Measurements from ENCODE around the gene COPB1.

Gene COPB1

GRCh38 chr11:14425621-14426020 is 74.0 kb downstream of the COPB1 start:
- DNase-seq: no peak

- no peak for DNase-seq
Observed at GRCh38 chr11:14424096-14424495, 75.5 kb downstream of the COPB1 start.

GRCh38 chr11:14423633-14424032 is 76.0 kb downstream of the COPB1 start:
- no peak for DNase-seq

GRCh38 chr11:14422814-14423182 is 76.8 kb downstream of the COPB1 start:
- no peak for DNase-seq

- no peak for DNase-seq
Observed at GRCh38 chr11:14422052-14422813, 77.4 kb downstream of the COPB1 start.

- DNase-seq: no peak
Observed at GRCh38 chr11:14420223-14420622, 79.4 kb downstream of the COPB1 start.

GRCh38 chr11:14418801-14419417 is 80.7 kb downstream of the COPB1 start:
- no peak for DNase-seq

GRCh38 chr11:14417617-14418374 is 81.8 kb downstream of the COPB1 start:
- DNase-seq: no peak

- DNase-seq: no peak
Observed at GRCh38 chr11:14417186-14417585, 82.4 kb downstream of the COPB1 start.

- DNase-seq: peak; percentile 45
Observed at GRCh38 chr11:14414470-14415461, 84.8 kb downstream of the COPB1 start.

- no peak for DNase-seq
Observed at GRCh38 chr11:14413307-14414069, 86.1 kb downstream of the COPB1 start.

- DNase-seq: no peak
Observed at GRCh38 chr11:14411818-14412217, 87.8 kb downstream of the COPB1 start.

GRCh38 chr11:14409891-14410290 is 89.7 kb downstream of the COPB1 start:
- DNase-seq: no peak

GRCh38 chr11:14408612-14409011 is 91.0 kb downstream of the COPB1 start:
- DNase-seq: no peak

Measured in T-helper 9 cell (primary cell).